Stimulated activated naive CD4-positive, alpha-beta T cell treated with Interleukin-2 at 50 U/mL for 16 hours (primary cell): ENCODE results near the gene FILIP1.

Source experiments
- DNase-seq: peaks from one replicate; lab custom pipeline; 2025; lab: John Stamatoyannopoulos, UW

FILIP1 gene

GRCh38 chr6:75337835-75338580, 155.6 kb downstream of the FILIP1 start:
- no peak for DNase-seq

- no peak for DNase-seq
These were observed 159.1 kb downstream of the FILIP1 start for GRCh38 chr6:75334266-75335040.

GRCh38 chr6:75333676-75334200, 159.9 kb downstream of the FILIP1 start:
- DNase-seq: no peak

GRCh38 chr6:75331151-75331550, 162.4 kb downstream of the FILIP1 start:
- no peak for DNase-seq

GRCh38 chr6:75329703-75330102, 163.9 kb downstream of the FILIP1 start:
- DNase-seq: no peak

- DNase-seq: no peak
These were observed 165.8 kb downstream of the FILIP1 start for GRCh38 chr6:75327807-75328206.

GRCh38 chr6:75326557-75327258, 166.9 kb downstream of the FILIP1 start:
- DNase-seq: no peak

GRCh38 chr6:75318900-75319299, 174.7 kb downstream of the FILIP1 start:
- no peak for DNase-seq

GRCh38 chr6:75317503-75318206, 175.9 kb downstream of the FILIP1 start:
- no peak for DNase-seq

GRCh38 chr6:75315978-75316377, 177.6 kb downstream of the FILIP1 start:
- DNase-seq: no peak

GRCh38 chr6:75308250-75308988, 185.2 kb downstream of the FILIP1 start:
- DNase-seq: no peak

GRCh38 chr6:75307364-75308004, 186.1 kb downstream of the FILIP1 start:
- no peak for DNase-seq

- no peak for DNase-seq
These were observed 187.5 kb downstream of the FILIP1 start for GRCh38 chr6:75306064-75306463.

GRCh38 chr6:75305573-75305972, 188.0 kb downstream of the FILIP1 start:
- DNase-seq: no peak

- DNase-seq: no peak
These were observed 191.3 kb downstream of the FILIP1 start for GRCh38 chr6:75302280-75302679.

GRCh38 chr6:75301537-75301936, 192.1 kb downstream of the FILIP1 start:
- no peak for DNase-seq

GRCh38 chr6:75301088-75301487, 192.5 kb downstream of the FILIP1 start:
- DNase-seq: no peak

GRCh38 chr6:75300531-75300855, 193.1 kb downstream of the FILIP1 start:
- no peak for DNase-seq

GRCh38 chr6:75299801-75300530, 193.6 kb downstream of the FILIP1 start:
- DNase-seq: no peak
